Right renal cortex interstitium (tissue), 3 donors: Measurements from ENCODE around the gene SIM1. TPM values are rescaled to one million over a fixed set of nuclear protein-coding genes. Genes with fewer than 3 reads are reported as not detected.

Source experiments
- DNase-seq, 3 donors: peaks; one replicate each; pipeline ENCODE4 v3.0.0-alpha.2; 2013; ENCODE audit warnings: low read depth in 3 of 3, low spot score in 2 of 3
- polyA plus RNA-seq, 3 donors: library from polyadenylated mRNA; unstranded; fragments of 120-200 nt; gene quantifications; one replicate each; pipeline ENCODE4 v1.2.1, GENCODE V29; 2013; ENCODE audit not compliant: insufficient read length in 3 of 3

The SIM1 gene
- polyA plus RNA-seq, 3 donors, result 21.3 to 24.7 (median 24.6) TPM

- no peak for DNase-seq
These were observed 8.5 kb upstream of the SIM1 start for GRCh38 chr6:100473182-100473581.

- DNase-seq, result no peak
These were observed 8.0 kb upstream of the SIM1 start for GRCh38 chr6:100472674-100473073.

GRCh38 chr6:100470422-100471120 lies 5.8 kb upstream of the SIM1 start:
- DNase-seq, result no peak

- DNase-seq, result no peak
These were observed 4.6 kb upstream of the SIM1 start for GRCh38 chr6:100469101-100469859.

- no peak for DNase-seq
These were observed 3.4 kb upstream of the SIM1 start for GRCh38 chr6:100468016-100468622.

GRCh38 chr6:100467129-100468015 lies 2.7 kb upstream of the SIM1 start:
- DNase-seq, result no peak

GRCh38 chr6:100466410-100467128 lies 1.8 kb upstream of the SIM1 start:
- DNase-seq, result no peak

- no peak for DNase-seq
These were observed 1.1 kb upstream of the SIM1 start for GRCh38 chr6:100465701-100466409.

- no peak for DNase-seq
These were observed 414 bp downstream of the SIM1 start for GRCh38 chr6:100464162-100464851.

- DNase-seq, result no peak
These were observed 1.0 kb downstream of the SIM1 start for GRCh38 chr6:100463630-100464161.

- DNase-seq, result no peak
These were observed 1.8 kb downstream of the SIM1 start for GRCh38 chr6:100462706-100463629.

GRCh38 chr6:100461917-100462705 lies 2.6 kb downstream of the SIM1 start:
- DNase-seq, result no peak

- DNase-seq, result no peak
These were observed 3.3 kb downstream of the SIM1 start for GRCh38 chr6:100461278-100461916.

GRCh38 chr6:100460650-100461204 lies 4.0 kb downstream of the SIM1 start:
- no peak for DNase-seq

- DNase-seq, result no peak
These were observed 5.0 kb downstream of the SIM1 start for GRCh38 chr6:100459592-100460184.
